Measurements from ENCODE around the gene CARD11. TPM values are rescaled to one million over a fixed set of nuclear protein-coding genes. Genes with fewer than 3 reads are reported as not detected.
"Not testable (repeated sequence)": the region's sequence is repeated elsewhere in the genome, so short reads cannot be mapped to it uniquely, and the experiment has no call there.

Gene CARD11
- total RNA-seq, 1 experiment from 2014 or later = 0.43 TPM

DNA sequence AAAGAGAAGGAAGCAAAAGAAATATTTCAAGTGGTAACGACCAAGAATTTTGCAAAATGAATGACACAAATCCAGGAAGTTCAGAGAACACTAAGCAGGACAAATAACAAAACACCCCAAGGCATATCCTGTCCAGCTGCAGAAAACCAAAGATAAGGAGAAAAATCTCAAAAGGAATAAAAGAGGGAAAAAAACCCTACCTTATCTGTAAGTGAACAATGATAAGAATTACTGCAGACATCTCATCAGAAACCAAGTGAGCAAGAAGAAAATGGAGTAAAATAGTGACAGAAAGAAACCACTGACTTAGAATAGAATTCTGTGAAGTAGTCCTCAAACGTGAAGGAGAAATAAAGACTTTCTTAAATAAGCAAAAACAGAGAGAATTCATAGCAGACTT is 21.8 kb downstream of the CARD11 start:
- no peak for DNase-seq (ENCODE audit: low read depth)

DNA sequence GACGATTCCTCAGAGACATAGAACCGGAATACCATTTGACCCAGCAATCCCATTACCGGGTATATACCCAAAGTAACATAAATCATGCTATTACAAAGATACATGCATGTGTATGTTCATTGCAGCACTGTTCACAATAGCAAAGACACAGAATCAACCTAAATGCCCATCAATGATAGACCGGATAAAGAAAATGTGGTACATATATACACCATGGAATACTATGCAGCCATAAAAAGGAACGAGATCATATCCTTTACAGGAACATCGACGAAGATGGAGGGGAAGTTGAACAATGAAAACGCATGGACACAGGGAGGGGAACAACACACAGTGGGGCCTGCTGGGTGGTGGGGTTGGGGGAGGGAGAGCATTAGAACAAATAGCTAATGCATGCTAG is 22.4 kb downstream of the CARD11 start:
- DNase-seq (ENCODE audit: low read depth) = not testable (repeated sequence)

DNA sequence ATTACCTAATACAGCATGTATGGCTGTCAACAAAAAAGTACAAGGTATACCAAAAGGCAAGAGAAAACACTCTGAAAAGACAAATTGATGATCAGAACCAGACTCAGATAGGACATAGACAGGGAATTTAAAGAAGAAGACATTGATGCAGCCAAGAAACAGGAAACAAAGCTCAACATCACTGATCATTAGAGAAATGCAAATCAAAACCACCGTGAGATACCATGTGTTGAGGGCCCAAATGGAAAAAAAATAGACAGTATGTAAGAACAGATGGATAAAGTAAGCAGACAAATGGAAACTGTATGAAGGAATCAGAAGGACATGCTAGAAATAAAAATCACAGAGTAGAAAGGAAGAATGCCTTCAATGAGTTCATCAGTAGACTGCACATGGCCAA is 23.3 kb downstream of the CARD11 start:
- DNase-seq (ENCODE audit: low read depth) = no peak

DNA sequence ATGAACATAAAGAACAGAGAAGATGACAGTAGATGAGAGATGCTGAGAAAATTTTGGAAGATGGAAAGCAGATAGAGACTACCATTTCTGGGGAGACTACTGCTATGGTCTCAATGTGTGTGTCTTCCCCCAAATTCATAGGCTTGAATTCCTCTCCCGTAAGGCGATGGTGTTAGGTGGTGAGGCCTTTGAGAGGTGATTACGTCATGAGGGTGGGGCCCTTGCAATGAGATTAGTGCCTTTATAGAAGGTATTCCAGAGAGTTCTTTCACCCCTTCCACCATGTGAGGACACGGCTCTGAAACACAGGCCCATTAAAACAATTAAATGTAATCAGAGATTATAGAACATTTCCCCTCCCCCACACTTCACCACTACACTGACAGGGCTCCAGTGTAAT is 23.9 kb downstream of the CARD11 start:
- DNase-seq (ENCODE audit: low read depth) = no peak

DNA sequence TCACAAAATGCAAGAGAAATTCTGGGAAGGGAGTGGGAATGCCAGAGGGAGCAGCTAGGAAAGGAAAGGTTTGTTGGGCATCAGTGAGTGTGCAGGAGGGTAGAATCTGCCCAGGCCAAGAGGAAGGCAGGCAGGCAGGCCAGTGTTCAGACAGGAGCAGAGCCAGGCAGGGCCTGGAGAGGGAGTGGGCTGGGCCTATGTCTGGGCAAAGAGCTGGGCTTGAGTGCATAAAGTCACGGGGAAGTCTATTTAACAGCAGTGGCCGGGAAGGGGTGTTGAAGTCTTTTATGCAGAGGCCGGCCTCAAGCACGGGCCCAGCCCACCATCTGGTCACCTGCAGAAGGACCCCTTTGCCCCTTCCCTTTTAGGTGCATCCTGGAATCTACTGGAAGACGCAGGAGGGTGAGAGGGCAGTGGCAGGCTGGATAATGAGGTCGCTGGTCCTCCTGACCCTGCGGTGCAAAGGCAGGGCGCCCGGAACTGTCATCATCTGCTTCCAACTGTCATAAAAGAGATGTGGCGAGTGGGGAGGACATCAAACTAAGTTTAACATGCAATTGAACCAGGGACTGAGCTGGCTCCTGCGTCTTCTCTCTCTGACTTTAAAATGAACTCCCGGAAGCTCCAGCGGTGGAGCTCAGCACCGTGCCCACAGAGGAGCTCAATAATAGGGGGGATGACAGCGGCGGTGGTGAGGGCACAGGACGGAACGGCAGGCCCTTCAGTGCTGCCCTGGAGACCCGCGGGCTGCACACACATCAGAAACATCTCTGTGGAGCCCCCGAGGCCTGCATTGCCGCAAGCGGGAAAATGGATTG is 29.5 kb downstream of the CARD11 start:
- DNase-seq (ENCODE audit: low read depth) = no peak

DNA sequence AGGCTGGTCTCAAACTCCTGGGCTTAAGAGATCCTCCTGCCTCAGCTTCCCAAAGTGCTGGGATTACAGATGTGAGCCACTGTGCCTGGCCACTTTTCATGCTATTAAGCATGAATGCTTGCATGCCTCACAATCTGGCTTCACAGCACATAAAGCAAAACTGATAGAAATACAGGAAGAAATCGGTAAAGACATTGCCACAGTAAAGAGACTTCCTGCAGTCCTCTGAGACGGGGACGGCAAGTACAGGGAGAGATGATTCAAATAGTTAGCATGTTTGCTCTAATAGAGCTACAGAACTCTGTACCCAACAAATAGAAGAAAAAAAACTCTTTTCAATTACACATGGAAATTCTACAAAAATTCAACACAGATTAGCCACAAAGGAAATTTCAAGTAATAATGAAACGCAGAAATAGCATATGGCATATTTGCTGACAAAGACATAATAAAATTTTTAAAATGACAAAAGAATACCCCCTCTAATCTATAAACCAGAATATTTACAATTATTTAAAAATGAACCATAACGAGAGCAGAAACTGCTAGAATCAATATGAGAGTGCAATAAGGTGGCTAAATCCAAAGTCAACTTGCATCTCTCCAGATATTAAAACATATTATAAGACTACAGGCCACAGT is 32.3 kb downstream of the CARD11 start:
- no peak for DNase-seq (ENCODE audit: low read depth)

DNA sequence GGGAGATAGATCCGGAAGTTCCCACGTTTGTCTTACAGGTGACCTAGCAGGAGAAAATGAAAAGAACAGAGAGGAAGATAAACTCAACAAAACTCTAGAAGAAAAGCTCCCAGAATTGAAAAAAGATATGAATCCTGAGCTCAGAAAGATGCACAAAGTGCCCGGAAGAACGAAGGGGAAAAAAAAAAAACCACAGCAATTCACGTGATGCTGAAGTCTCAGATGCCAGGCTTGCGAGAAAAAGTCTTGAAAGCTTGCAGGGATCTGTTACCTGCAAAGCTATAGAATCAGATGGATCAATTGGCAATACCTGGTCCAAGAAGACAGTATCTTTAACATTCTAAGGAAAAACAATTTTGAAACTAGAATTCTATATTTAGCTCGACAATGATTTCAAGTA is 33.5 kb downstream of the CARD11 start:
- DNase-seq (ENCODE audit: low read depth) = no peak

DNA sequence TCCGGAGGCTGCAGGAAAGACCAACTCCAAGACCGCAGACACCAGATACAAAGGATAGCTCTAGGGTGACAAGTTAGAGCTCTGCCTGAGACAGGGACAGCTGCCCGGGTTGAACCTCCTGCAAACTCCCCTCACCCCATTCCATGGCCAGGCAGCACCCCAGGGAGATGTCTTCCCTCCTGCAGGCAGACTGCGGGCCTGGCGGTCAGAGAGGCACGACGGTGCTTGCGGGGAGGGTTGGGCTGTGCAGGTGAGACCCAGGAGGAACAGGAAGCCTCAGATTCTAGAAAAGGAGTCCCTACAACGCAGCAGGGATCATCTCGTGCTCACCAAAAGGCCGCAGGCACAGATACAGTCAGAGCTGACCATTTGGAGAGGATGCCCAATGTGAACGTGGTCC is 34.6 kb downstream of the CARD11 start:
- DNase-seq (ENCODE audit: low read depth) = no peak

DNA sequence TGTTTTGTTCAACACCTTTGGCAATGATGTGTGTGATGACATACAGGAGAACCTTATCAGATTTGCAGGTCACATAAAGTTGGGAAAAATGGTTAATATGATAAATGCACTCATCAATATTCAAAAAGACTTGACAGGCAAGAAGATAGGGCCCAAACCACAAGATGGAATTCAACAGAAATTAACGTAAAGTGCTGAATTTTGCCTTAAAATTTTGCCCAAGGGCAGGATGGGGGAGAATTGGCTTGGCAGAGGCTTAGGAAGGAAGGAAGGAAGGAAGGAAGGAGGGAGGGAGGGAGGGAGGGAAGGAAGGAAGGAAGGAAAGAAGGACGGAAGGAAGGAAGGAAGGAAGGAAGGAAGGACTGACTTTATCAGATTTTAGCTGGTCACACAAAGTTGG is 35.3 kb downstream of the CARD11 start:
- DNase-seq (ENCODE audit: low read depth) = no peak

DNA sequence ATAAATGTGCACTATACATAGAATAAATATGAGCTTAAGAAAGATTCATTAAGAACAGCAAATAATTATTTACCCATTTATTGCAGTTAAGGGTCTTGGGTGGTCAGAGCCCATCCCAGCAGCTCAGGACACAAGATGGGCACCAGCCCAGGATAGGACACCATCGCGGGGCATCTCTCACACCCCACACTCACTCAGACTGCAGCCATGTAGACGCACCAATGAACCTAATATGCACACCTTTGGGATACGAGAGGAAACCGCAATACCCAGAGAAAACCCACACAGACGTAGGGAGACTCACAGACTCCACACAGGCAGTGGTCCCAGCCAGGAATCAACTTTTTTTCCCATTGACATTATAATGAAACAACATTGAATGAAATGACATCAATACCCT is 36.0 kb downstream of the CARD11 start:
- no peak for DNase-seq (ENCODE audit: low read depth)

DNA sequence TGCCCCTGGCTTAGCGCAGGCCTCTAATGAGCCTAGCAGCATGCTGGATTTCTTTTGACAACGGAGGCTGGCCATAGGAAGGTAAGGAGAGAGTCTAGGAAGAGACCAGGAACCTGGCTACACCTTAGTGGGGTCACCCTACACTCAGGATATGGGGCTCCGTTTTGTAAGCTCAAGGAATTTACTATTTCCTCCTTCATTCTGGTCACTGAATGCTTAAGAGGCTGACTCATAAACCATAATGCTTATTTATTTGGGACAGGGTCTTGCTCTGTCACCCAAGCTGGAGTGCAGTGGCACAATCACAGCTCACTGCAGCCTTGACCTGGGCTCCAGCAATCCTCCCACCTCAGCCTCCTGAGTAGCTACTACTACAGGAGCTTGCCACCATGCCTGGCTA is 38.4 kb downstream of the CARD11 start:
- DNase-seq (ENCODE audit: low read depth) = no peak

DNA sequence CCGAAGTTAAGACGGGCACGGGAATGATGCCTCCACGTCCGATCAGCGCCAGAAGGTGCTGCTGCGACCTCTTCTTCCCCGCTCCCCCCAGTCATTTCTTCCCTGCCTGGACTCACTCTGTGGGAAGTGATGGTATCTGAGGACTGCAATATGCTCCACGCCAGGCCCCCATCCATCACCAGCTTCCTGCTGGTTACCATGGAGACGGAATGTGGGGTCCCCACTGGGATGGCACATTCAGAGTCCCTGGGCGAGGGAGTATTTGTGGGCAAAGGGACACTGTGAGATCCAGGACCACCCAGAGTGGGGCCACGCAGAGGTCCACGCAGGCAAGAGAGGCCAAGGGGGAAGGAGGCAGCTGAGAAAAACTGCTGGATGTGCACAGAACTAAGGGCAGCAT is 39.7 kb downstream of the CARD11 start:
- no peak for DNase-seq (ENCODE audit: low read depth)

DNA sequence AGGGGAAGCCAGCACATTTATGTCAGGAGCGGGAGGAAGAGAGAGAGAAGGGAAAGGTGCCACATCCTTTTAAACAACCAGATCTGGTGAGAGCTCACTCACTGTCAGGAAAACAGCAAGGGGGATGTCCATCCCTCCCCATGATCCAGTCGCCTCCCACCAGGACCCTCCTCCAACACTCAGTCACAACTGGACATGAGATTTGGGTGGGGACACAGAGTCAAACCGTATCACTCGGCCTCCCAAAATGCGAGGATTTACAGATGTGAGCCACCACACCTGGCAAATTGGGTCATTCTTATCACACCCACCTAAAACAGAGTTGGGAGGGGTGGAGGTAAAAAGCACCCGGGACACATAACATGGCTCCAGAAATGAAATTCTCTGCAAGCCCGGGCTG is 41.0 kb downstream of the CARD11 start:
- DNase-seq (ENCODE audit: low read depth) = no peak

DNA sequence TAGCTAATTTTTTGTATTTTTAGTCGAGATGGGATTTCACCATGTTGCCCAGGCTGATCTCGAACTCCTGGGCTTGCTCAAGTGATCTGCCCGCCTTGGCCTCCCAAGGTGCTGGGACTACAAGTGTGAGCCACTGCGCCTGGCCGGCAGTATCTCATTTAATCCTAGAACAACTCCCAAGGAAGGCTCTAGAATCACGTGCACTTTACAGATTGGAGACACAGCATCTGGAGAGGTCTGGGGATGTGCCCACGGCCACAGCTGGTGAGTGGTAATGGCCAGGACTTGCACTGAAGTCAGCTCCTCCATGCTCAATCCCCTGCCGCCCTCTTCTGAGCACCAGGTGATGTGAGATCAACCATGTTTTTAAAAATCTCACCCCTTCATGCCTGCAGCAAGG is 43.1 kb downstream of the CARD11 start:
- DNase-seq (ENCODE audit: low read depth) = no peak

DNA sequence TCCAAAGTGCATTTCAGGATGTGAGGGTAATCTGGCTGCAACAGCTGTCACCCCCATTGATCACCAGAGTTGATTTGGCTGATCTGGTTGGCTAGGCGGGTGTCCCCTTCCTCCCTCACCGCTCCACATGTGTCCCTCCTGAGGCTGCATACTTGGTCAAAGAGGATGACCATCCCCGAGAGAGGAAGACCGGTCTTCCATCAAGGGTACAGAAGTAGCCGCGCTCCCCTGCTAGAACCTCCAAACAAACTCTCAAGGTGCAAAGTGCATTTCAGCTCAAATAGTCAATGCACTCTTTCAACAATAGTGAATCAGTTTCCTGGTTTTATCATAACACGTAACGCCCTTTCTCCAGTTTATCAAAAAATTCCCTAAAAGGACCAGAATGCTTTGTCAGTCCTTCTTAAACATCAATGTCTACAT is 44.6 kb downstream of the CARD11 start:
- DNase-seq (ENCODE audit: low read depth) = peak; percentile 28

DNA sequence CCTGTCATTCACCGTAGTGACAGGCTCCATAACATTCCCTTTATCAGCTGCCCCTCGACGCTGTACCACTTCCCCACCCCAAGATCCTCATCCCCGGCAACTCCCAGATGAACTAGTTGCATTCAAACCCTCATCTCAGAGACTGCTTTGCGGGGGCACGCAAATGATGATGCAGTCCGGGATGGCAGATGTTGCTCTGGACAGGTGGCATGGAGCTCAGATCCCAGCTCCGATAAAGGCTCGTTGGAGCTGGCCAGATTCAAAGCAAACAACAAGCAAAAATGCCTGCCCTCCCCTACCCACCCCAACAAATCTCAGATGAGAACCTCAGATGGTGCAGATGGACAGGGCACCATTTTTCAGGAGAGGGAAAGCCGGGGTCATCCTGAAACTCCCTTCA is 46.7 kb downstream of the CARD11 start:
- no peak for DNase-seq (ENCODE audit: low read depth)

DNA sequence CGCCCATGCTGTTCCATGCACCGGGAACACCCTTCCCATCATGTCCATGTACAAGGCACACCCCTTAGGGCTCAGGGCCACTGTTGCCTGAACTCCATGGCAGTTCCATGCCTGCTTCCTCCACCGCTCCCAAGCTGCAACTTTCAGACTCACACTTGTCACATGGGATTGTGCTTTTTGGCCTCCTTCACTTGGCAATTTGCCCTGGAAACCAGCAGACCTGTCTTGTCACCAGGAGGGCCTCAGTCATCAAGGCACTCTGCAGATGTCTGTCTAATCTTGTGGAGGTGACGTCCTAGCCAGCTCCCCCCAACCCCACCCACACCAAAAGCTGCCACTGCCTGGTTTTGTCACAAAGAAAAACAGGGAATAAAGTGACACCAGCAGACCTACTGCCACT is 47.5 kb downstream of the CARD11 start:
- DNase-seq (ENCODE audit: low read depth) = no peak

DNA sequence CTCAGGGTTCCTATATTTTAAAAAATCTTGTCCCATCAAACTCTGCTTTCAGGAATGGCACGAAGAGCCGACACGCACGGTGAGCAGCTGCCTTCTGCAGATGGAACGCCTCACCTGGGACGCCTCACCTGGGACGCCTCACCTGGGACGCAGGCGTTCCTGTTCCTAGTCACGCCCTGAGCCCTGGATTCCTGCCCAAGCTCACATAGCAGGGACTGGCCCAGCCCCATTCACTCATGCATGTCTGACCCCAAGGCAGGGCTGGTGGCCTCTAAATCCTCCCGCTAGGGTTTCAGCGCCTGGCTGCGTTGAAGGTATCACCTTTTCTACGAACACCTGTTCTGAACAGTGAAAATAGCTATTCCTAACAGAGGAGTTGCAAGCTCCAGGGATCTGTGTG is 49.8 kb downstream of the CARD11 start:
- DNase-seq (ENCODE audit: low read depth) = no peak

DNA sequence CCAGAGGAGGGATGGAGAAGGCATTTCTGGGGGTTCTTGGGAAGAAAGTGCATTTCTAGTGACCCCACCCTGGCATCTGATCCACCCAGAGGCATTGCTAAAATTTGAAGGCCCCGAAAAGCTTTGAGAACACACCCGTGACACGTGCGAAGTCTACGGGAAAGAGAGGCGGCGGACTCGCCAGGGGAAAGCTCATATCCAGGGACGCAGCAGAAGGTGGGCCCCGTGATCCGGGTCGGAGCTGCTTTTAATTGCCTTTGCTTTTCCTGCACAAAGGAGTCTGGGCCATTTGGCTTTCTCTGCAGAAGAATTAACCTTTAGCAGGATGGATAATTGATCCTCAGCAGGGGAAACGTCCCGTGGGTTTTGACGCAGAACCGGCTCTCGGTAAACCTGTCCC is 50.3 kb downstream of the CARD11 start:
- no peak for DNase-seq (ENCODE audit: low read depth)

DNA sequence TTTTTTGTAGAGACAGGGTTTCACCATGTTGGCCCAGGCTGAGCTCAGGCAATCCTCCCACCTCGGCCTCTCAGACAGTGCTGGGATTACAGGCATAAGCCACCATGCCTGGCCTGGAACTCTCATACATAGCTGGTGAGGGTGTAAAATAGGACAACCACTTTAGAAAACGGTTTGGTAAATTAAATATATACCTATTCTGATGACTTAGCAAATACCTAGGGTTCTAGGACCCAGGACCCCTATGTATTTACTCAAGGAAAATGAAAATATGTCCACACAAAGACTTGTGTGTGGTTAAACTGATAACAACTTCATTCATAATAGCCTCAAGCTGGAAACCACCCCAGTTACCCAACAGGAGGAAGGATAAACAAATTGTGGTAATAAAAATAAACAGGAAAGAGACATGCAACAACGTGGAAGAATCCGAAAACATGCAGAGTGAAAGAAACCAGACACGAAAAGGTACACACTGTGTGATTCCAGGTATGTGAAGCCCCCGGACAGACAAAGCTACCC is 52.7 kb downstream of the CARD11 start:
- DNase-seq (ENCODE audit: low read depth) = no peak

DNA sequence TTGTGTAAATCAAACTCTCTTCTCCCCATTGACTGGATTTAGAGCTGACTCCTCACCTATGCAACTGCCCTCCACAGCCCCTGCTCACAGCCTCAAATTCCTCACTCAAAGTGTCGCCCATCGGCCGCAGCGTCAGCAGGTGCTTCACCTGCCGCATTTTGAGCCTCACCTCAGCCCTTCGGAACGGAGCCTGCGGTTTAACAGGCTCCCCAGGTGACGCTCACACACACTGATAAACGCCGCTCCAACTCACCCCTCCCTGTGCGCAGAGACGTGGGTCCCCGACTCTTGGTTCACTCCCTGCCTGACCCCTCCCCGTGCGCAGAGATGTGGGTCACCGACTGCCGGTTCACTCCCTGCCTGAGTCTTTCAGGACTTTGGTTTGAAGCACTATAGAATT is 57.1 kb downstream of the CARD11 start:
- DNase-seq (ENCODE audit: low read depth) = no peak

DNA sequence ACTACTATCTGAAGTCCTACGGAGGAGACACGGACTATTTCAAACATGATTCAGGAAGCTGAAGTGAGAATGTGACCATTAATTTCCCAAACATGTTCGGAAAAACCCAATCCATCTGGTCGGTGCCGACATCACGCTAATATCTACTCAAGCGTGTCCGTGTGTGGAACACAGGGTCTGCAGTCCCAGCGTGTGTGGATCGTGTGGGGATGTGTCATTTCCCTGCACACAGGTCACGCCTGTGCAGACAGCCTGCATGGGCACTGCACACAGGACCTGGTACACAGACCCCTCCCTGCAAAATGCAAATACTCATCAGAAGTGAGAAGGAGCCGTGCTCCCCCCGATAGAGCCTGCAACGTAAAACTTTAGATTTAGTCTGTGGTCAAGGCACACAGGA is 57.8 kb downstream of the CARD11 start:
- DNase-seq (ENCODE audit: low read depth) = no peak

DNA sequence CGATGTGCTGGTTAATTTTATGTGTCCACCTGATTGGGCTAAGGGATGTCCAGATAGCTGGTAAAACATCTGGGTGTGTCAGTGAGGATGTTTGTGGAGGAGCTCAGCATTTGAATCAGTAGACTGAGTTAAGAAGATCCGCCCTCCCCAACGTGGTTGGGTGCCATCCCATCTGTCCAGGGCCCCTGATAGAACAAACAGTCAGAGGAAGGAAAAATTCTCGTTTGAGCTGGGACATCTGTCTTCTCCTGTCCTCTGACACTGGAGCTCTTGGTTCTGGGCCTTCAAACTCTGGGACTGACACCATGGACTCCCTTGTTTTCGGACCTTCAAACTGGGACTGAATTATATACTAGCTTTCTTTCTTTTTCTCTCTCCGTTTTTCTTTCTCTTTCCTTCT is 59.6 kb downstream of the CARD11 start:
- no peak for DNase-seq (ENCODE audit: low read depth)

Measured in HT1080 (cell line).